CD14-positive monocyte (primary cell): ENCODE results near the gene CCNY. TPM values are rescaled to one million over a fixed set of nuclear protein-coding genes. Genes with fewer than 3 reads are reported as not detected.

Experiments used
- DNase-seq, 3 donors: peaks; one replicate each; pipeline ENCODE4 v3.0.0-alpha.2; 2011 to 2022
- H2AFZ ChIP-seq: 2 replicates; pipeline ENCODE4 v1.6.0; 2012; ENCODE audit warnings: mild to moderate bottlenecking, low read depth, low read length, inconsistent platforms; ENCODE audit not compliant: insufficient read depth, poor library complexity, severe bottlenecking
- H3K27ac ChIP-seq, 2 donors: 1 replicate in 1 of 2; 2 replicates in 1 of 2; pipeline ENCODE4 v1.5.1; 2012 to 2013; ENCODE audit warnings: low read length in 2 of 2, control low read depth in 1 of 2, inconsistent platforms in 1 of 2, low read depth in 1 of 2, mild to moderate bottlenecking in 1 of 2
- H3K27me3 ChIP-seq, 2 donors: one replicate each; pipeline versions ENCODE4 v1.6.0 to v1.6.1; 2011 to 2013; ENCODE audit warnings: low read length in 2 of 2; ENCODE audit not compliant: control insufficient read depth in 2 of 2, insufficient read depth in 2 of 2
- H3K36me3 ChIP-seq, 2 donors: replicated peaks in 1 of 2; 1 replicate in 1 of 2; 2 replicates in 1 of 2; pipeline versions ENCODE4 v1.5.1 to v1.6.1; 2012 to 2013; ENCODE audit warnings: low read length in 2 of 2, control low read depth in 1 of 2, inconsistent platforms in 1 of 2, mild to moderate bottlenecking in 1 of 2; ENCODE audit not compliant: insufficient read depth in 2 of 2, control insufficient read depth in 1 of 2
- H3K4me1 ChIP-seq, 2 donors: 1 replicate in 1 of 2; 2 replicates in 1 of 2; pipeline versions ENCODE4 v1.5.1 to v1.6.1; 2012 to 2013; ENCODE audit warnings: low read length in 2 of 2, control low read depth in 1 of 2, inconsistent platforms in 1 of 2, mild to moderate bottlenecking in 1 of 2, moderate library complexity in 1 of 2; ENCODE audit not compliant: insufficient read depth in 2 of 2, control insufficient read depth in 1 of 2
- H3K4me2 ChIP-seq: replicated peaks from 2 replicates; pipeline ENCODE3; 2012; ENCODE audit warnings: low read length, moderate library complexity, mild to moderate bottlenecking; ENCODE audit not compliant: poor library complexity, severe bottlenecking; ENCODE audit errors: extremely low read depth
- H3K4me3 ChIP-seq, 3 experiments: fragments of 200-600 bp in 1 of 3; sonication (generic) in 1 of 3; replicated peaks in 1 of 3; 1 replicate in 2 of 3; 2 replicates in 1 of 3; pipeline ENCODE4 v1.5.1; 2011 to 2013; ENCODE audit warnings: low read length in 3 of 3, mild to moderate bottlenecking in 3 of 3, control low read depth in 2 of 3, low read depth in 2 of 3, inconsistent platforms in 1 of 3, moderate library complexity in 1 of 3
- H3K79me2 ChIP-seq: 2 replicates; pipeline ENCODE4 v1.6.0; 2012; ENCODE audit warnings: mild to moderate bottlenecking, control low read depth, inconsistent platforms, low read length, moderate library complexity; ENCODE audit not compliant: insufficient read depth
- H3K9ac ChIP-seq: 2 replicates; pipeline ENCODE4 v1.6.0; 2017; ENCODE audit warnings: low read length, mild to moderate bottlenecking; ENCODE audit not compliant: insufficient read depth, poor library complexity, severe bottlenecking
- H3K9me3 ChIP-seq, 2 donors: replicated peaks in 1 of 2; 1 replicate in 1 of 2; 2 replicates in 1 of 2; pipeline versions ENCODE4 v1.5.1 to v1.6.1; 2012 to 2013; ENCODE audit warnings: low read length in 2 of 2, control low read depth in 1 of 2; ENCODE audit not compliant: control insufficient read depth in 1 of 2, insufficient read depth in 1 of 2
- H4K20me1 ChIP-seq: 2 replicates; pipeline ENCODE4 v1.6.0; 2012; ENCODE audit warnings: mild to moderate bottlenecking, low read length, control low read depth, moderate library complexity; ENCODE audit not compliant: insufficient read depth
- H3K27ac Mint-ChIP-seq, 7 donors: one replicate each; pipeline ENCODE4 v1.8.0; 2020; ENCODE audit warnings: mild to moderate bottlenecking in 7 of 7, mixed read lengths in 7 of 7, moderate library complexity in 6 of 7, inconsistent platforms in 2 of 7
- H3K27me3 Mint-ChIP-seq, 3 donors: one replicate each; pipeline ENCODE4 v1.8.0; 2021 to 2022; ENCODE audit warnings: low read depth in 3 of 3, mild to moderate bottlenecking in 3 of 3, mixed read lengths in 3 of 3, moderate library complexity in 3 of 3, inconsistent platforms in 1 of 3
- H3K36me3 Mint-ChIP-seq, 2 donors: one replicate each; pipeline ENCODE4 v1.8.0; 2020; ENCODE audit warnings: mixed read lengths in 2 of 2, inconsistent platforms in 1 of 2, mild to moderate bottlenecking in 1 of 2
- H3K4me1 Mint-ChIP-seq: one replicate; pipeline ENCODE4 v1.8.0; 2020; ENCODE audit warnings: mild to moderate bottlenecking, mixed read lengths
- H3K4me3 Mint-ChIP-seq, 2 donors: one replicate each; pipeline ENCODE4 v1.8.0; 2020; ENCODE audit warnings: mild to moderate bottlenecking in 2 of 2, mixed read lengths in 2 of 2, moderate library complexity in 1 of 2
- H3K9me3 Mint-ChIP-seq, 7 donors: one replicate each; pipeline ENCODE4 v1.8.0; 2020 to 2022; ENCODE audit warnings: mixed read lengths in 7 of 7, mild to moderate bottlenecking in 6 of 7, moderate library complexity in 6 of 7, inconsistent platforms in 2 of 7
- CTCF ChIP-seq: fragments of 200-600 bp; IDR thresholded peaks from one replicate; pipeline ENCODE4 v1.8.0; 2022; ENCODE audit warnings: antibody characterized with exemption, mild to moderate bottlenecking
- WGBS: methylation state at CpG from one replicate; pipeline ENCODE4 v1.1.5; 2013; ENCODE audit warnings: missing lambda C conversion rate; ENCODE audit not compliant: insufficient coverage; 5-methylcytosine and 5-hydroxymethylcytosine counted together
- intact Hi-C, 2 donors: fragments of 100-400 bp; cut with micrococcal nuclease; formaldehyde crosslinking; loops; one replicate each; pipeline versions ENCODE4 v1.15.0 to v1.15.1; 2023
- polyA plus RNA-seq, 3 donors: library from polyadenylated mRNA; depleted of rRNA in 1 of 3; unstranded in 2 of 3; stranded (reverse) in 1 of 3; fragments of 300-500 nt in 2 of 3; fragments of >200 nt in 1 of 3; fragmentation: Illumina TruSeq in 2 of 3; gene quantifications; 1 replicate in 2 of 3; 2 replicates in 1 of 3; pipeline ENCODE4 v1.2.3, GENCODE V29; 2012 to 2021

Gene CCNY
- polyA plus RNA-seq, 3 donors, result 39.9 to 116 (median 64.8) TPM

GRCh38 chr10:35614312-35614711 lies 278.0 kb downstream of the CCNY start:
- no peaks in the 10 kb centered on the region for H3K36me3 Mint-ChIP-seq
- no peak for DNase-seq
- Histone ChIP-seq H3K4me1 (no peaks in the 10 kb centered on the region), H3K4me2 (no peak overlapping the region), H3K36me3 (no peaks in the 10 kb centered on the region), H2AFZ (no peak overlapping the region), H3K9ac (no peak overlapping the region), H4K20me1 (no peaks in the 10 kb centered on the region), H3K9me3 (peaks cover 3 to 6% of the 10 kb centered on the region in 2 donors), H3K79me2 (no peaks in the 10 kb centered on the region), H3K4me3 (no peak overlapping the region), H3K27me3 (no peaks in the 10 kb centered on the region), H3K27ac (no peak overlapping the region)
- no peaks in the 10 kb centered on the region for H3K4me1 Mint-ChIP-seq
- H3K9me3 Mint-ChIP-seq, result peaks cover 3 to 14% (median 7%) of the 10 kb centered on the region in 7 donors
- WGBS, result 48% methylated on average over 2 of the region's 5 CpGs
- intact Hi-C loops, result no loop called here
- H3K4me3 Mint-ChIP-seq, result no peak overlapping the region
- H3K27me3 Mint-ChIP-seq, result peaks cover 20 to 25% (median 21%) of the 10 kb centered on the region in 3 donors
- no peak overlapping the region for H3K27ac Mint-ChIP-seq
- no peak for TF ChIP-seq CTCF

Other genes with a start within 250 kb of the CCNY start
- gene CUL2, start 246.2 kb upstream of the CCNY start, polyA plus RNA-seq, result 10 to 100 TPM; 10.2 to 22.8 (median 12.9) TPM
- 10 to 100 TPM; 11.4 to 12.4 (median 12.1) TPM for gene CREM, start 209.7 kb upstream of the CCNY start, polyA plus RNA-seq